B cell (primary cell): Measurements from ENCODE around the gene ENOX1.

Experiments used
- CTCF ChIP-seq: fragments of 200-600 bp; IDR thresholded peaks from one replicate; pipeline ENCODE4 v1.8.0; 2022; ENCODE audit warnings: antibody characterized with exemption, mild to moderate bottlenecking
- EZH2 ChIP-seq: IDR thresholded peaks from 2 replicates; pipeline ENCODE4 v1.6.1; 2012; ENCODE audit warnings: borderline replicate concordance, low read depth, mild to moderate bottlenecking, moderate library complexity, low read length; ENCODE audit not compliant: insufficient read depth, poor library complexity, severe bottlenecking

DNA sequence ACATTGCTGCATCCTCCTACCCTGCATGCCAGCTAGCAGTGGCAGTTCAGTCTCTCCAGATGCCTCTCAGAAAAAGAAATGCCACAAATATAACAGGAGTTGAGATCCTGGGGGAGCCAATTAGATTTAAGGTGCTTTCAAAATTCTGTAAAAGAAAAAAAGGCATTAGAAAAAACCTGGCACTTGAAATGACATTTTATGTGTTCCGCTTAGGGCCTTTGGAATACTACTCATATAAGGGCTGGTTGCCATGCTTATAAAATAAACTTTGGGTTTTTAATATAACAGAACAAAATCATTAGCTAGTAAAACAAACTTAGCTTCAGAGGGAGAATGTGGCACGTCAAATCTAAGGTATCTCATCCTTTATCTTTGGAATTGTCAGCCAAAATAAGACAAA, 104.1 kb downstream of the ENOX1 start:
- TF ChIP-seq CTCF (no peak), EZH2 (no peak)
